COLO668 (cell line): Measurements from ENCODE around the gene COPE.

Experiments used
- DNase-seq: peaks from one replicate; lab custom pipeline; 2025; ENCODE audit not compliant: unreplicated experiment; lab: John Stamatoyannopoulos, UW

COPE gene

DNA sequence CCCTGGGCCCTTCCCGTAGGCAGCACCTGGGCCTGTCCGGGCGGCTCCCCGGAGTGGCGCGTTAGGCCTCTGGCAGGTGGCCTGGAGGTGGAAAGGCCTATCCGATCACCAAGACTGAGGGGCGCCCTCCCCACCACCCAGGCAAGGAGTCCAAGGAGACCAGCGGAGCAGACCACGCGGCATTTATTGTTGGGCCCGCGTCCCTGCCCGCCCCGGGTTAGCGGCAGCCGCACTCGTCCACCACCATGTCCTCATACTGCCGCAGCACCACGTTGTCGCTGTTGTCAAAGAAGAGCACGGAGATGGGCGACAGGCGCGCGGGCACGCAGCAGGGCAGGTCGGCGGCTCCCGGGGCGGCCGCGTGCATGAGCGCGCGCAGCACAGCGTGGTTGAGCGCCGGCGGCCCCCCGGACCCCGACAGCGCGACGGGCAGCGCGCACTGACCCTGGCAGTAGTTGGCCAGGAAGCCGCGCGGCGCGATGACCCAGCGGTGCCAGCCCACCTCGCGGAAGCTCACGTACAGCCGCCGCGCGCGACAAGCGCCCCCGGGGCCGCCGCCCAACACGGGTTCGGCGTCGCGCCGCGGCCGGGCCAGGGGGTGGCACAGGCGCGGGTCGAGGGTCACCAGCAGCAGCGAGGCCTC is 50.7 kb downstream of the COPE start:
- peak; percentile 16 for DNase-seq

DNA sequence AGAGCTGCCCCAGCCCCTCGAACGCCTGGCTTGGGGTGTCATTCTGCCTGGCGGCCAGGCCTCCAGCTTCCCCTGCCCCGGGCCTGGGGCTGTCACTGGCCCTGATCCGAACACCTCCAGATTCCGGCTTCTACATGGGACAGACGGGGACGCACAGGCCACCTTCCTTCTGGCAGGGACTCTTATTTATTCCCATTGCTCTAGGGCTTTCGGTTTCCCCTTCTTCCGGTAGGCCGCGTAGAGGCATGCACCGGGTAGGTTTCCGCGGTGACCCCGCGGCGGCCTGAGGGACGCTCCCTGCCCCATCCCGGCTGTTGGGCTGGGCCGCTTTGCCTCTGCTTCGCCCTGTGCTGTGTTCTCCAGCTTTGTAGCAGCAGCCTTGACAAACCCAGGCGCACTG is 51.4 kb downstream of the COPE start:
- DNase-seq = no peak

DNA sequence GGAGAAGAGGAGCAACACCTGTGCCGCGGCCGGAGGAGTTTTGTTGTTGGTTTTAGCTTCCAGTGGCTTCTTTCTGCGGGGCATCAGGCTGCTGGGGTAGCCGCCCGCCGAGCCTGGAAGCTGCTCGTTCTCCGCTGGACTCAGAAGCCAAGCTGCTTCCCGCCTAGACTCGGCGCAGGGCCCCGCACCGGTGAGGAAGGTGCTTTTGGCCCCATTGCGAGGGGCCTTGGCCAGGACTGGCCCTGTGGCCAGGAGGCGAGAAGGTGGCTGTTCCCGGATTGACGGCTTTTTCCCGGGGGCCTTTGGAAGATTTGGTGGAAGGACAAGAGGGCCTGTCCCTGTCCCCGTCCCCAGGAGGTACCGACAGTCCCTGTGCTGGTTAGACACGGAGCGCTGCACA is 52.0 kb downstream of the COPE start:
- DNase-seq = no peak

DNA sequence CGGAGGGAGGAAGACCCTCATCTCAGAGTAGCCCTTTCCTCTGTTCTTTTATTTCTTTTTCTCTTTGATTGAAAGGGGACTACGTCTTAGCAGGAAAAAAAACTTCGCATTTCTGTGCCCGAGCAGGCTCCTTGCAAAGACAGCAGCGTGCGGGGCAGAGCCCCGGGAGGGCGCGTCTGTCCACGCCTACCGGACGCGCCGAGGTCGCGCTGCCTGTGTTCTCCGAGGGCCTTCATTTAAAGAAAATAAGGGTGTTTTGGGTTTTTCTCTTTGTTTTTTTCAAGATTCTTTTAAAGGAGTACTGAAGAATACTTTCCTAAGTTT is 52.4 kb downstream of the COPE start:
- DNase-seq = no peak

DNA sequence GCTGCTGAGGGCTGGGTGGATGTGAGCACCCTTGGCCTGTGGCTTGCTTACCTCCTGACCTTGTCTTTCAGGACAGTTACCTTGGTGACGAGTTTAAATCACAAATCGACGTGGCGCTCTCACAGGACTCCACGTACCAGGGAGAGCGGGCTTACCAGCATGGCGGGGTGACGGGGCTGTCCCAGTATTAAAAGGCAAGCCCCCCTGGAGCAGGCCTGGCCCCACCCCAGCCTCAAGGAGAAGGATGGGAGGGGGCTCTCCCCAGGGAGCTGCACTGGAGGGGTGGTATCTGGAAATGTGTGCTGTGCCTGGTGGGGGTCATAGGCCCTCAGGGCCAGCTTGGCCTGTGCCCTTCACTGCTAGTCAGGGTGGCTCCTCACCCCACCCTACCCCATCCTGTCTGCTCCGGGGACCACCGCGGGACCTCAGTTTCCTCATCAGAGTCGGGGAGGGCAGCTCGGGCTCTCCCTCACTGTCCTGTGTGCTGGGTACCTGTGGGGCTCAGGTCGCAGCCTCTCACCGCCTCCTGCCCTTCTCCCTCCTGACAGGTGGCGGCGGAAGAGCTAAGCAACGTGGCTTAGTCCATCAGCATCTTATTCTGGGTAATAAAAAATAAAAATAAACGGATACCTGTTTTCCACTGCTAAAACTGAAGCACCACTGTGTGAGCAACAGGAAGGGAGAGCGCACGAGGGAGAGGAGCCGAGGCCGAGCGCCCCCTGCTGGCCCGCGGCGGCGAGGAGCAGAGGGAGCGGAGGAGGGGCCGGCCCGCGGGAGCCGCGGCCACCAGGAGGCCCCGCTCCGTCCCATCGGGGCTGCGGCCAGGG is 53.0 kb downstream of the COPE start:
- DNase-seq = peak; percentile 59

DNA sequence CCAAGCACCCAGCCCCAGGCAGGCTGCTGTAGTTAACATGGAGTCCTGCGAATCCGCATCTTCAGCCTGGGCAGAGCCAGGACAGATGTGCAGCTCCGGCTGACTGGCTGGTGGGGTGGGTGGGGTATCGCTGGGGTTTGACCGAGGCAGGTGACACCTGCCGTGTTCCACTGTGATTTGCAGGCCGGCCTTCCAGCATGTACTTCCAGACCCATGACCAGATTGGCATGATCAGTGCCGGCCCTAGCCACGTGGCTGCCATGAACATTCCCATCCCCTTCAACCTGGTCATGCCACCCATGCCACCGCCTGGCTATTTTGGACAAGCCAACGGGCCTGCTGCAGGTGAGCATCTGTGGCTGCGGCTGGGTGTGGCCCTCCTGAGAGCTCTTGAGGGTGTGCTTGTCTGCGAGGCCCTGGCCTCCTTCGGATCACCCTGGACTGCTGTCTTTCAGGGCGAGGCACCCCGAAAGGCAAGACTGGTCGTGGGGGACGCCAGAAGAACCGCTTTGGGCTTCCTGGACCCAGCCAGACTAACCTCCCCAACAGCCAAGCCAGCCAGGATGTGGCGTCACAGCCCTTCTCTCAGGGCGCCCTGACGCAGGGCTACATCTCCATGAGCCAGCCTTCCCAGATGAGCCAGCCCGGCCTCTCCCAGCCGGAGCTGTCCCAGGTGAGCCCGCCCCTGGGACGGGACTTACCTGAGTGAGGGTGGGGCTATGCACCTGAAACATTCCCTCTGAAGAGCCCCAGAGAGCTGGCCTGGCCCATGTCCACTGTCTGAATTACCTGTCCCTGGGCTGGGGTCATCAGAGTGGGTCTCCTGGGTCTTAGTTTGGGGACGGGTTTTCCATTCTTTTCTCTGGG is 53.8 kb downstream of the COPE start:
- DNase-seq = no peak

DNA sequence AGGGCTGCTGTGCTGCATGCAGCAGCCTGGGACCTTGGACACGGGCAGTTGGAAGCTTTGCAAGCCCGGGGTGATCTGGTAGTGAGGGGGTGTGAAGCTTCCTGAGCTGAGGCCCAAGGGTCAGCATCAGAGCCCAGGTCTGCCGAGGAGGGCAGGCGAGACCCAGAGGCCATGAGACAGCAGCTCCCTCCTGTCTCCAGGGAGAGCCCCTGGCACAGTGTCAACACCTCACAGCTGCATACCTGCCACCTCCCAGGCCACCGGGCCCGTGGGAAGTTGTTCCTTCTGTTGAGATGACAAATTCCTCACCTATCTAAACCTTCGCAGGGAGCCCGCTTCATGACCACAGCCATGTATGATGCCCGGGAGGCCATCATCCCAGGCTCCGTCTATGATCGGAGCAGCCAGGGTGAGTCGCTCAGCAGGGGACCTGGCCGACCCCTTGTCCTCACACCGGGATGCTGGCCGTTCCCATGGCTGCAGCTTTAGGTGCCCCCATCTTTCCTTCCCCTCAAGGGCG is 55.3 kb downstream of the COPE start:
- no peak for DNase-seq

DNA sequence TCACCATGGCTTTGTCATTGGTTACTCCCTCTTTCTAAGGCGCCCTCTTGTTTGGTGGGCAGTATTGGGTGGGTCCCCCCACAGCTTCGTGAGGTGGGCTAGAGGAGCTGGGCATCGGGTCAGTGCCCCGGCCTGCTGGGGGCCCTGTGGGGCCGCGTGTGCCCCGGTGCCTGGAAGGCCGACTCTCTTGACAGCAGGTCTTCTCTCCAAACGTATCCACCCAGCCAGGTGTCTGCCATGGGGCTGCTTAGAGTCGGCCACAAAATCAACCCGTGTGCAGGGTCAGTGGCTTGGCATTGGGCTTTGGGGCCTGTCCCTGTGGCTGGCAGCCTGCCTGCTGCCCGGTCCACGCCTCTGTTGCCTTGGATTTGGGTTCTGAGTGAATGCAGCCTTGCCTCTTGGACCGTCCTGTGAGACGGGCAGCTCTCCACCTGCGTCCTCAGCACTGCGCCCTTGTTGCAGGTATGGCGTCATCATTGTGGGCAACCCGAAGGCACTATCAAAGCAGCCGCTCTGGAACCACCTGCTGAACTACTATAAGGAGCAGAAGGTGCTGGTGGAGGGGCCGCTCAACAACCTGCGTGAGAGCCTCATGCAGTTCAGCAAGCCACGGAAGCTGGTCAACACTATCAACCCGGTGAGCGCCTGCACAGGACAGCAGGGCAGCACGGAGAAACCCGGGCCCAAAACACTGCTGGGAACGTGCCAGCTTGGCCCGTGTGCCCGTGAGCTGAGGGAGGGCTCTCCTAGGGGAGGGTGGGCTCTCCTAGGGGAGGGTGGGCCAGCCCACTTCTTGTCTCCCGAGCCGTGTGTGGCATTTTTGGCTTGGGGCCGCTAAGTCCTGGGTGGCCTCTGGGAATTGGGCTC is 56.0 kb downstream of the COPE start:
- DNase-seq = no peak

DNA sequence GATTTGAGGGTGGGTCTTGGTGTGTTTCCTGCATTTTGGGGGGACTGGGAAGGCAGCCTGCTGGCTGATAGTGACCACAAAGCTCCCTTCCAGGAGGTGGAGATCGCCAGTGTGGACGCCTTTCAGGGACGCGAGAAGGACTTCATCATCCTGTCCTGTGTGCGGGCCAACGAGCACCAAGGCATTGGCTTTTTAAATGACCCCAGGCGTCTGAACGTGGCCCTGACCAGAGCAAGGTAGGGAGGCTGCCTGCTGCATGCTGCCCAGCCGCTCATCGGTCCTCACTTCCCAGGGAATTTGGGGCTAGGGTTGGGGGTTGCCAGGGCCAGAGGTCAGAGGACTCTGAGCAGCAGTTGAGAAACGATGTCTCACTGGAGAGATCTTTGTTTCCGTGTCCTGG is 57.3 kb downstream of the COPE start:
- DNase-seq = no peak

DNA sequence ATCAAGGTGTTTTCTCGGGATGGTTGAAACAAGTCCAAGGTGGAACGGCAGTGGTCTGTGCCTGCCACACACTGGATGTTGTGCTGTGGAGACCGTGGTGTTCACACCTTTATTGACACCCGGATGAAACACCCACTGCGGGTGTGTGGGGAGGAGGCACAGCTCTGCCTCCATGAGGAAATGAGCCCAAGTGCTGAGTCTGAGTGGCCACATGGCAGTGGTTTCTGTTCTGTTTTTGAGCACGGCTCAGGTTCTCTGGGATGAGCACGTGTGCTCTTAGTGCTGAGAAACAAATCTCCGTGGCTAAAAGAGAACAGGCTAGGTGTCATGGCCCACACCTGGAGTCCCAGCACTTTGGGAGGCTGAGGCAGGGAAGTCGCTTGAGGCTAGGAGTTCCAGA is 58.0 kb downstream of the COPE start:
- DNase-seq = no peak

DNA sequence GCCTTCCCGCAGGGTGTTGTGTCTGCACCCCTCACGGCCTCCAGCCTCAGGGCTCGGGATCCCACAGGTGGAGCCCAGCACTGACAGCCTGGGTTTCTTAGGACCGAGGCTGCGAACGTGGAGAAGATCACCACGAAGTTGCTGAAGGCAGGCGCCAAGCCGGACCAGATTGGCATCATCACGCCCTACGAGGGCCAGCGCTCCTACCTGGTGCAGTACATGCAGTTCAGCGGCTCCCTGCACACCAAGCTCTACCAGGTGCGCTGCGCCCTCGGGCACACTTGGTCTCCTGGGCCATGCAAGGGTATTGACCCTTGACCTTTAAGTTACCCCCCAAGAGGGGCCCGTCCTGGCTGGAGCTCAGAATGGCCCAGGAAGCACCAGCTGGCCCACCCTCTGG is 58.5 kb downstream of the COPE start:
- no peak for DNase-seq

DNA sequence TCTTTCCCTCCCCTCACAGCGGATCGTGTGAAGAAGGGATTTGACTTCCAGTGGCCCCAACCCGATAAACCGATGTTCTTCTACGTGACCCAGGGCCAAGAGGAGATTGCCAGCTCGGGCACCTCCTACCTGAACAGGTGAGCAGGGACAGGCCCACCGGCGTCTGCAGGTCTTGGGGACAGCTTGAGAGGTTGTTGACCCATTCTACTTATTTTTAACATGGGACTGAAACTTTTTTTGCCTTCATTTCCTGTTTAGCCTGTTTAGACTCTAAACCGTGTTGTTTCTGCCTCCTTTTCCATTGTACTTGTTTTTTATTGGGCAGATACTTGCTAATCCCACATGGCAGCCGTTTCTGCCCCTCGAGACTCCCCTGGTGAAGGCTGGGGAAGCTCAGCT is 58.9 kb downstream of the COPE start:
- no peak for DNase-seq

DNA sequence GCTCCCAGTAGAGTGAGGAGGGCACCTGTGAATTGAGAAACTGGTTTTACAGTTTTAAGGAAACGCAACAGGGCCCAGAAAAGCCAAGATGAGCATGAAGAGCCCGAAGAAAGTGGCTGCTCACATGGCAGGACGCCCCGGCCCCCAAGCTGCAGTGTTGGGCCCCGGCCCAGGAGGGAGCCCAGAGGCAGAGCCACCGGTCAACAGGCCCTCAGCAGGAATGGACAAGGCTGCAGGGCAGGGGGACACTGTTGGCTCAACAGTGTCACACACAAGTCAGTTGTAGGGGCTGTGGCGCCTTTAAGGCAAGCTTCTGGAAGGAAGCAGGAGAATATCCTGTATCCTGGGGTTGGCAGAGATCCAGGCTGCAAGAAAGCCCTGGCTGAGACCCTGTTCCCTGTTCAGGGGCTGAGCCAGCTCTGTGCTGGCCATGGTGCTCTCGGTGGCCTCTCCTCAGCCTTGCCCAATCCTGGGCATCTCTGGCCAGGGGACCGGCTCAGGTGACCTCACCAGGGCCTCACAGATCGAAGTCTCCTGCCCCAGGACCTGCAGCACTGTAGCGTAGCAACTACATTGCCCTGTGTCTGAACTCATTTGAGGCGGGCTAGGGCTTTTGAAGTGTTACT is 59.4 kb downstream of the COPE start:
- DNase-seq = no peak

DNA sequence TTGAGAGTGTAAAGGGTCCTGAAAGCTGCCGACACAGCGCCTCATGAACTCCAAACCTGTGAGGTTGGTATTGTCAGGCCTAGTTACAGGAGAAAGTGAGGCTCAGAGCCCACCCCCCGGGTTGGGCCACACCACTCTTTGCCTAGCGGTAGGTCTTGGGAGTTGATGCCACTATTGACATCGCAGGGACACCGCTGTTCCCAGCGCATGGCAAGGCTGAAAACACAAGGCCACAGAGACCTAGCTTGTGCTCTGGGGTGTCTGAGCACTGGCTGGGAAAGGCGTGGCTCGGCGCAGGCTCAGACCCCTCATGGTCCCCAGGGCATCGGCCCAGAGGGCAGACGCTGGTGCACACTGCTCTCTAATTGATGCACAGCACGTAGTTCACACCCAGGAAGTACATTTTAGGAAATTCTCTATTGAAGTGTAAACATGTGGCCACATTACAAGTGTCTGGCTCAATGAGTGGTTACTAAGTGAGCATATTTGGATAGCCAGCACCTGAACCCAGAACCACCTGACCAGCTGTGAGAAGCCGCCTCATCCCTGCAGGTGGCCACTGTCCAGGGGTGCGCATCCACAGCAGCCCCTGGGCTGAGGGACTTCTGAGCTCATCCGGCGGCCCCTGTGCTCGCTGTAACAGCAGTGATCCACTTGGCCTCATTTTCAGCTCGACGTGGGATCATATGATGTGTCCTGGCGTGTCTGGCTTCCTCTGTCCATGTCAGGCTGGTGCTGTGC is 60.1 kb downstream of the COPE start:
- DNase-seq = no peak

DNA sequence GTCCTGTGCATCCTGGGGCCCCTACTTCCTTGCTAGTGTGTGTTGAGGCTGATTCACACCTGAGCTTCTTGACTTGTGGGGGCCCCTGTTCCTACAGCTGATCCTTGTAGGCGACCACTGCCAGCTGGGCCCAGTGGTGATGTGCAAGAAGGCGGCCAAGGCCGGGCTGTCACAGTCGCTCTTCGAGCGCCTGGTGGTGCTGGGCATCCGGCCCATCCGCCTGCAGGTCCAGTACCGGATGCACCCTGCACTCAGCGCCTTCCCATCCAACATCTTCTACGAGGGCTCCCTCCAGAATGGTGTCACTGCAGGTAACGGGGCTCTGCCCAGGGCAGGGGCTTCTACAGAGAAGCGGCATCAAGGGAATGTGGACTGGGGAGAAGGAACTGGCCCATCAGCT is 62.0 kb downstream of the COPE start:
- DNase-seq = no peak

DNA sequence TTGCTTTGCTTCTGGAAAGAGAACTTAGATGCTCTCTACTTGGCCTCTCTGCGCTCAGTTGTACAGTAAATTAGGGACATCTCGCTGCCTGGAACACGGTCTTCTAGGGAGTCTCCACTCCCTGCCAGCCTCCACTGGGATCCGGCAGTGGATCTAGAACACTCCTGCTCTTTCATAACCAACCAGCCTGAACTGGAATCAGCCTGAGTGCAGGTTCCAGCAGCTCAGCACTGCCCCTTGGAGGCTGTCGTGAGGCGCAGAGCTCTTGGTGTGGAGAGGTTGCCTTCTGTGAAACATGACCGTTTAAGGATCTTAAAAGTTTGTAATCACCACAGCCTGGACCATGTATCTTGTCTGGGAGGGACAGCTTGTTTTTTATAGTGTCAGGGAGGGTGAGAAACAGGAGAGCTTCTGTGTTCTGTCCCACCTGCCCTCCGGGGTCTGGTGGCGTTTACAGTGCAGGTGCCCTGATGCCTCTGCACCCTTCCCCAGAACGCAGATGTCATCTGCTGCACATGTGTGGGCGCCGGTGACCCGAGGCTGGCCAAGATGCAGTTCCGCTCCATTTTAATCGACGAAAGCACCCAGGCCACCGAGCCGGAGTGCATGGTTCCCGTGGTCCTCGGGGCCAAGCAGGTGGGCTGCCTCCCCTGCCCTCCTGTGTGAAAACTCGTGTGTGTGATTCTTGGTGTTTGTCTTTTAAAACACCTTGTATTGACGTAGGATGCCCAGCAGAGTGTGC is 62.6 kb downstream of the COPE start:
- DNase-seq = peak; percentile 13

DNA sequence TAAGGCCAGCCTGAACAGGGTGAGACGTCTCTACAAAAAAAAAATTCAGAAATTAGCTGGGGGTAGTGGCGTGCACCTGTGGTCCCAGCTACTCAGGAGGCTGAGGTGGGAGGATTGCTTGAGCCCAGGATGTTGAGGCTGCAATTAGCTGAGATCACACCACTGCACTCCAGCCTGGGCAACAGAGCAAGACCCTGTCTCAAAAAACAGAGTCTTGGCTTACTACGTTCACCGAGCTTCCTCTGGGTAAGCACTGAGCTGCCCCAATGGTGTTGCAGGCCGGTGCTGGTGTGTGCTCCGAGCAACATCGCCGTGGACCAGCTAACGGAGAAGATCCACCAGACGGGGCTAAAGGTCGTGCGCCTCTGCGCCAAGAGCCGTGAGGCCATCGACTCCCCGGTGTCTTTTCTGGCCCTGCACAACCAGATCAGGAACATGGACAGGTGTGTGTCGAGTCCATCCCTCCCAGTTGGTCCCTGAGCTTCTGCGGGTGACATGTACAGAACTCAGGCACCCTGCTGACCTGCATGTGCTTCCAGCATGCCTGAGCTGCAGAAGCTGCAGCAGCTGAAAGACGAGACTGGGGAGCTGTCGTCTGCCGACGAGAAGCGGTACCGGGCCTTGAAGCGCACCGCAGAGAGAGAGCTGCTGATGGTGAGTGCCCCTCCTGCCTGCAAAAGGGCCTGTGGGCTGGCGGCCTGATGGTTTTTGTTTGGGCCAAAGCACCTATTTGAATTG is 63.4 kb downstream of the COPE start:
- DNase-seq = no peak

DNA sequence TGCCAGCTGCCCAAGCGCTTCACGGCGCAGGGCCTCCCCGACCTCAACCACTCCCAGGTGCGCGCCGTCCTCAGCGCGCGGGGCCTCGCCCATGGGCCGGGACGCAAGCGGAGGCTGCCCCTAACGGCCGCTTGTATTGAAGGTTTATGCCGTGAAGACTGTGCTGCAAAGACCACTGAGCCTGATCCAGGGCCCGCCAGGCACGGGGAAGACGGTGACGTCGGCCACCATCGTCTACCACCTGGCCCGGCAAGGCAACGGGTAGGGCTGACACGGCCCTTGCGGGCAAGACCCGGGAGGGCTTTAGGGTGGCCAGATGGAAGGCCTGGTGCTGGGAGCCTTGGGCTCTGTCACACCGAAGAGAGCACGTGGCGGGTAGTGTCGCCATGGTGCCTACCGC is 64.2 kb downstream of the COPE start:
- DNase-seq = no peak
